GM19351 (cell line): ENCODE results near the gene FCRLB.
A peak's percentile ranks its signal among the peaks of the same experiment; 100 is the strongest.
"Not testable (repeated sequence)": the region's sequence is repeated elsewhere in the genome, so short reads cannot be mapped to it uniquely, and the experiment has no call there.

Experiments
- ATAC-seq: cut with Tn5 transposase; IDR thresholded peaks from one replicate; pipeline ENCODE4 v1.9.1; 2021; ENCODE audit warnings: mild to moderate bottlenecking, moderate library complexity; ENCODE audit not compliant: unreplicated experiment

Gene FCRLB

DNA sequence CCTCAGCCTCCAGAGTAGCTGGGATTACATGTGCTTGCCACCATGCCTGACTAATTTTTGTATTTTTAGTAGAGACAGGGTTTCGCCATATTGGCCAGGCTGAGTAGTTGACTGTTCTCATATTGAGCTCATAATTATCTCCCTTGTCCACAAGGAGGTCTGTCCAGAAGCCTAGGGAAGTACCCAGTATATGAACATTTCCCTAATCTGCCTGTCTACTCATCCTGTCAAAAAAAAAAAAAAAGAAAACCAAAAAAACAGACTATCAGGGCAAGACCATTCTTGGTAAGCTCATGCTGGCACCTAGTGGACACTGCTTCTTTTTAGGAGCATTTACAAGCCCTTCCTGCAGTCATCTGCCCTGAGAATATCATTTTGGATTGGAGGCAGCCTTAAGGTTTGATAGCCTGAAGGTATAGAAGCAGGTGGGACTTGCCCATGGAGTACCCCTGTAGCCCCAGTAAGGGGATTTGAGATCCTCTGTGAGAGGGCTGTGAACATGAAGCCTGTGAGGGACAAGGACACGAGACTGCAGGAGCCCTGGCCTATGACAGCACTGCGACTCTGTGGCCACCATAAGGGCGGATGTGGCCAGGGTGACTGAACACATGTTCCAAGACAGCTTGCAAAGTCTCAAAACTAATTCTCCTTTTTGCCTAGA, 17.4 kb downstream of the FCRLB start:
- ATAC-seq, result peak; percentile 69

DNA sequence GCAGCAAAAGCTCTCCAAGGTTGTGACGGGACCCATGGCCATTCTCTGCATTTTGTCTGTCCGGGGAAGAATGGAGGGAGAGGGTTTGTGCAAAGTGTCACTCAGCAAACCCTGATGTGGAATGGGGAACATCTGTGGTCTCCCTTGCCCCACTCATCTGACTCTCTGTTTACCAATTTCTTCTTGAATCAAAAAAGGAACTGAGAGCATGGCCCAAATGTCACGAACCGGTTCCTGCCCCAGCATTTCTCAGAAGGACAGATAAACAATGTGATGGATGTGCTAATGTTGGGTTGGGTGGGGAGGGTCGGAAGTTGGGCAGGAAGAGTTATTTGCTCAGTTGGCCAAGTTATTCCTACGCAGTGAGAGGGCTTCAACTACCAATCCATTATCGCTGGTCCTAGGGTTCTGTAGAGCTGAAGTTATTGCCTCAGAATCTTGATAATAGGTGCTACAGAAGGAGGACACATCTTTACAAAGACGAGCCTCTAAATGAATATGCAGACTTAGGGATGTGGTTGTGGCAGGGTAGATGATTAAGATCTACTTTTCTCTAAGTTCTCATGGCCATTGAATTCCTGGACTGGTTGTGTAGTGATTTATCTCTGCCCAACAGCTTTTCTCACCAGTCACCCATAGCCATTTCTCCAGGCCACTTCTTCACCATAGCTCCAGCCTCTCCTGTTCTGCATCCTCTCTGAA, 18.7 kb downstream of the FCRLB start:
- ATAC-seq, result no peak

DNA sequence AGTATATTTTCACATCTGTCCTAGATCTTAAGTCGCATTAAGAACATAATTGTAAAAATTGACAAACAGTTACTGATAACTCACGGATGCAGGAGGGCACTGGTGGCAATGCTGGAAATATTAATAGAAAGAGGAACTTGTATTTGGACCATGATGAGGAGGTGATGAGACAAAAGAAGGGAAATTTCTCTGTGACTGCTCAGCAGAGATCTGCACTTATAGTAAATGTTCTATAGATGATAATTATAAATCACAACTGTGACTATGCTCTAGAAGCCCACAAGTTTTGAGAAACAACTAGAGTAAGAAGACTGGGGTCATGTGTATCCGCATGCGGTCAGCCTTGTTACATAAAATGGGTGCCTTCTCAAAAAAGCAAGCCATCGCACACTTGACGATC, 19.6 kb downstream of the FCRLB start:
- ATAC-seq, result no peak

DNA sequence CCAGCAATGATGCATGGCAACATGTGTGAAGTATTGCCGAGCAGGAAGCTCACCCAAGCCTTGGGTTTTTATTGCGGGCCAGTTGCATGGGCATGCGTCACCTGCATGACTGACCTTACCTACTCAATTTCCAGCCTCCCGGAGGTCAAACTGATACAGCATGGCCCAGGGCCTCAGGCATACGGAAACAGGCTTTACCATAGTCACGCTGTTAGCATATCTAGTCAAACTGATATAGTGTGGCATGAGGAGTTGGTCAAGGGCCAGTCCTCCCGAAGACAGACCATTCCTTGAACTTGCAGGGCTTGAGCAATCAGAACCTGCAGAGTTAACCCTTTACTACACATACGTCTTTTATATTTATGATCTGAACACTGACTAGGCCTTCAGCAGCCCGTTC, 21.9 kb downstream of the FCRLB start:
- ATAC-seq, result no peak

DNA sequence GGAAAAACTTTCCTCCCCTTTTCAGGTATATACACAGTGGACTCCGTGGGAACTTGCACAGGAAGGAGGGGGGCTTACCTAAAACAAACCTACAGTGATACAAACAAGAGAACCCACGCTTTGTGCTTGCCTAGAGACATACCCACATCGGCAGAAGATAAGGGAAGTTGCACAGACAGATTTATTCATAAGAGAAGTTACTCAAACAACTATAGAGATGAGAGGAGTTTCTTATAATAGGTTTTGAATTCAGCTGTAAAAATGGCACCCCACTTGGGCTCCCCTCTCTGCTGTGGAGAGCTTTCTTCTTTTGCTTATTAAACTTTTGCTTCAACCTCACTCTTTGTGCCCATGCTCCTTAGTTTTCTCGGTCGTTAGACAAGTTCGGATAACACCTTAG, 26.5 kb downstream of the FCRLB start:
- ATAC-seq, result no peak

DNA sequence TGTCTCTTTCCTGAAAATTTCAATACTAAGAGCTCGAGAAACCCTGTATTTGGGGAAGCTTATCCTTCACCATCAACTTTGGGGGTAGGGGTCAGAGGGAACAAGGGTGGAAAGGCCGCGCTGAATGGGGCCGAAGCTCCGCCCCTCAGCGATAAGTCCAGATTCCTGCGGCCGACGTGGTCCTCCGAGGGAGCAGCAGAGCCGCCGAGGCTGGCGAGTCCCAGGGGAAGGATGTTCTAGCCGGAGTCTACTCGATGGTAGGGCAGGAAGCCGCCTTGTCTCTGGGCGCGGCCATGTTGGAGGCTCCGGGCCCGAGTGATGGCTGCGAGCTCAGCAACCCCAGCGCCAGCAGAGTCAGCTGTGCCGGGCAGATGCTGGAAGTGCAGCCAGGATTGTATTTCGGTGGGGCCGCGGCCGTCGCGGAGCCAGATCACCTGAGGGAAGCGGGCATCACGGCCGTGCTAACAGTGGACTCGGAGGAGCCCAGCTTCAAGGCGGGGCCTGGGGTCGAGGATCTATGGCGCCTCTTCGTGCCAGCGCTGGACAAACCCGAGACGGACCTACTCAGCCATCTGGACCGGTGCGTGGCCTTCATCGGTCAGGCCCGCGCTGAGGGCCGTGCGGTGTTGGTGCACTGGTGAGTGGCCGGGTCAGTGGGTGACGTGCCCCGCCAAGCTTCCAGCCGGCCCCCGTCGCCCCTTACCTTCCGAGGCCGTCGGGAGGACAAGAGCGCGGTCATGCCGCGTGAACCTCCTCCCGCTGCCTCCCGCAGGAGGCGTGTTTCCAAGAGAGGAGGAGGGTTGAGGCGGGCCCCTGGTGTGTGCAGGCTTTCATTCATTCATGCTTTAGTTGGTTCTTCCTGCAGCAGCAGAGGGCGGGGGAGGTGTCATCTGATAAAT, 28.4 kb downstream of the FCRLB start, which contains the start of gene DUSP12:
Gene DUSP12, plus strand, starts transcription at position 278 of the 899 bp plus-strand sequence. Its CDS starts 16 bp downstream, at position 294.
- ATAC-seq, result peak; percentile 91

DNA sequence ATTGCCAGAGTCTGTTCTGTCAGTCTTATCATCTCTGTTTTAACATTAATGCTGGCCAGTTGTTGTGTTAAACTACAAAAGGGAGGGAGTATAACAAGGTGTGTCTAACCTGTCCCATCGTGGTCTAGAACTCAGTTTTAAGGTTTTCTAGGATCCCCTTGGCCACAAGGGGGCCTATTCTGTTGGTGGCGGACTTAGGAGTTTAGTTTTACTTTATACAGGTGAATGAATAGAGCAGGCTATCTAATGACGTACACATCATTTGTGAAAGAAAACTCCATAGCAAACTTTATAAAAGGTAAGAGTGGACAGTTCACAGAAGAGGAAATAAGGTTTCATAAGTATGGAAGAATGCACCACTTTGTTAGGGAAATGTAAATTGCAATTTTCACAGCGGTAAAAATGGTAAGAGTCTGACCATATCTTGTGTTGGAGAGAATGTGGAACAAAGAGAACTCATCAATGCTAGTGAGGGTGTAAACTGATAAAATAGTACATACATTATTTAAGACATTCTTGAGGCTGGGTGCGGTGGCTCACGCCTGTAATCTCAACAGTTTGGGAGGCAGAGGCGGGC, 42.3 kb downstream of the FCRLB start:
- ATAC-seq, result no peak

DNA sequence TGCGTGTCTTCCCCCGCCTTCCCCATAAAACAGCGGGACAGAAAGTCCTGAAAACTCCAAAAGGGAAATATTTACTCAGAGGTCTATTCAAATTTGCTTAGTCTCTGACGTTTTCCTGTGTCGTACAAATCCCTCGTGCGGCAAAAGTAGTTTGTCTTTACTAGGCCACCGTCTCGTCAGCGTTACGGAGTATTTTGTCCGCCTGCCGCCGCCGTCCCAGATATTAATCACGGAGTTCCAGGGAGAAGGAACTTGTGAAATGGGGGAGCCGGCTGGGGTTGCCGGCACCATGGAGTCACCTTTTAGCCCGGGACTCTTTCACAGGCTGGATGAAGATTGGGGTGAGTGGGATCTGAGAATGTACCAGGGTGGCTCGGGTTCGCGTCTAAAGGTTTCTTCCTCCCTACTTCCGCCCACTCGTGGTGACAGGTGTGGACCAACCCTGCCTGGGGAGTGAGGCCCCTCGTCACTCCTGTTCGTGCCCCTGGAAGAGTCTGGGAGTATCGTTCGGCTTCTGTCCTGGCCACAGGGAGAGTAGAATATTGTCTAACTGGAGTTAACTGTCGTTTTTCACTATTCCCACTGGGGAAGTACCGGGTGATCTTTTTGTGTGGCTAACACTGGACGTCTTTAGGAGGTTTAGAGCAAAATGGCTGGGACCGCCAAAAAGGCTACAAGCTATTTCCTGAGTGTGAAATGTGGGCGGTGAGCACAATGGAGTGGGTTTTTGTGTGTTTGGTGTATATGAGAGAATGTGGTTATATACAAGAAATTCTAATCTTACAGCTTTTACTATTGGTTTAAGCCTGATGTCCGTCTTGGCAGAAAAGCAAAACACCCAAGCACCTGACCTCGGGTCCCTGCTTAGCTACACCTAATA, 45.0 kb downstream of the FCRLB start, which contains the start of gene ATF6:
Gene ATF6, plus strand, starts transcription at position 219 of the 880 bp plus-strand sequence. Its CDS starts 41 bp downstream, at position 260.
- ATAC-seq, result peak; percentile 65

DNA sequence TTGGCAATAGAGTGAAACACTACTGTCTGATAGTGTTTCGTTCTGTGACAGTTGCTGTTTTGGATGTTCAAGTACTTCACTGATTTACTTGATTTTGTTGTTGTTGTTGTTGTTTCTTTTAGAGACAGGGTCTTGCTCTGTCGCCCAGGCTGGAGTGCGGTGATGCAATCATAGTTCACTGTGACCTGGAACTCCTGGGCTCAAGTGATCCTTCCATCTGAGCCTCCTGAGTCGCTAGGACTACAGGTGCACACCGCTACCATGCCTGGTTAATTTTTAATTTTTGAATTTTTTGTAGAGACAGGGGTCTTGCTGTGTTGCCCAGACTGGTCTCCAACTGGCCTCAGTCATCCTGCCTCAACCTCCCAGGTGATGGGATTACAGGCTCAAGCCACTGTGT, 47.1 kb downstream of the FCRLB start:
- no peak for ATAC-seq

DNA sequence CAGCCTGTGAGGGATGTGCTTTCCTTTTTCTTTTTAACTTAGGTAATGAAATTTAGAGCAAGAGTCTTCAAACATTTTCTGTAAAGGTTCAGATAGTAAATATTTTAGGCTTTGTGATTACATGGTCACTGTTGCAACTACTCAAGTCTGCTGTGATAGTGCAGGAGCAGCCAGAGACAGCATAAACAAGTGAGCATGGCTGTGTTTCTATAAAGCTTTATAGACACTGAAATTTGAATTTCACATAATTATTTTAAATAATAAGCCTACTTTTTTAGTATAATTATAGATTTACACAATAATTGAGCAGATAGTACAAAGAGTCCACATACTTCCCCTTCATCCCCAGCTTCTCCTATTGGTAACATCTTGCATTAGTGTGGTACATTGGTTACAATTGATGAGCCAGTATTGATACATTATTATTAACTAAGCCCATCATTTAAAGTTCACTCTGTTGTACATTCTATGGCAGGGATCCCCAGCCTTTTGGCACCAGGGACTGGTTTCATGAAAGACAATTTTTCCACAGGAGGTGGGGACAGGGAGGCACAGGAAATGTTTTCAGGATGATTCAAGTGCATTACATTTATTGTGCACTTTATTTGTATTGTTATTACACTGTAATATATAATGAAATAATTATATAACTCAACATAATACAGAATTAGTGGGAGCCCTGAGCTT, 47.8 kb downstream of the FCRLB start:
- no peak for ATAC-seq

DNA sequence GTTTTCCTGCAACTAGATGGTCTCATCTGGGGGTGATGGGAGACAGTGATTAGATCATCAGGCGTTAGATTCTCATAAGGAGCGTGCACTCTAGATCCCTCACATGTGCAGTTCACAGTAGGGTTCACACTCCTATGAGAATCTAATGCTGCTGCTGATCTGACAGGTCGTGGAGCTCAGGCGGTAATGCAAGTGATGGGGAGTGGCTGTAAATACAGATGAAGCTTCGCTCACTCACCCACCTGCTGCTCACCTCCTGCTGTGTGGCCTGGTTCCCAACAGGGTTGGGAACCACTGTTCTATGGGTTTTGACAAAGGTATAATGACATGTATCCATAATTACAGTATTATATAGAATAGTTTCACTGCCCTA, 48.3 kb downstream of the FCRLB start:
- not testable (repeated sequence) for ATAC-seq

DNA sequence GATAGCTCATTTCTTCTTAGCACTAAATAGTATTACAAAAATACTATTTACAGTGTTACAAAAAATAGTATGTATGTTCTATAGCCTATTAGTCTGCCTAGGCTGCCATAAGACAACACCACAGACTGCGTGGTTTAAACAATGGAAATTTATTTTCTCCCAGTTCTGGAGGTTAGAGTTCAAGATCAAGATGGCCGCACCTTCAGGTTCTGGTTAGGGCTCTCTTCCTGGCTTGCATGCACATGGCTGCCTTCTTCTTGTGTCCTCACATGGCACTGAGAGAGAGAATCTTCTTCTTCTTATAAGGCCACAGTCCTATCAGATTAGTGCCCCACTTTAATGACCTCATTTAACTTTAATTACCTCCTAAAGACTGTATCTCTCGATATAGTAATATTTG, 48.9 kb downstream of the FCRLB start:
- ATAC-seq, result no peak

DNA sequence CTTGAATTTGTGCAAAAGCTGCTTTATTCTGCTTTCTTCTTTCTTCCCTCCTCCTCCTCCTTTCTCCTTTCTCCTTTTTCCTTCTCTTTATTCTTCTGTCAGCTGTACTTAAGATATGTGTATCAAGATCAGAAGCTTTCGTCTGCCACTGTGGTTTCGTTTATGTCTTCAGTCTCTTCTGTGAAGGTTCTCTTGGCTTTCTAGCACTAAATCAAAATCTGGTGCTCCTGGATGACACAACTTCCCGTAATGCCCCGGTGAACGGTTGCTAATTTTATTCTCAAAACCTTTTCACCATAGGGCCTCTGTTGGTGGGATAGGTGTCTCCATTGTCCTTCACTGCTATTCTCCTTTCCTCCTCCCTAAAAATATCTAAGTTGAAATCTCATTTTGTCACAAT, 49.8 kb downstream of the FCRLB start:
- ATAC-seq, result no peak

DNA sequence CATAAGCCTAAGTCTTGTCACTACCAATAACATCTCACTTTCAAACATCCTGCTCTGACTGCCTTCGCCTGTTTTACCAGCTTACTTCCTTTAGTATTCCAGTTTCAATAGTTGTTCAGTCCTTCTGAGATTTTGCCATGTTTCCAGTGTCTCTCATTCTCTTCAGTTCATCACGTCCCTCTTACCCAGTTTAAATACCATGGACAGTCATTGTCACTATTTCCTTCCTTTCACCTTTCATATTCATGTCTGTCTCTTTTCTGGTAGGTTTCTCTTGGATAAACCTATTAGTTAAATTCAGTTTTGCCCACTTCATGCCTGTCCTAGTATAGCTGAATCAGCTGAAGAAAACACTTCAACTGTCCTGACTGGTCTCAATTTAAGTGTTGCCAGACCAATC, 50.6 kb downstream of the FCRLB start:
- no peak for ATAC-seq

DNA sequence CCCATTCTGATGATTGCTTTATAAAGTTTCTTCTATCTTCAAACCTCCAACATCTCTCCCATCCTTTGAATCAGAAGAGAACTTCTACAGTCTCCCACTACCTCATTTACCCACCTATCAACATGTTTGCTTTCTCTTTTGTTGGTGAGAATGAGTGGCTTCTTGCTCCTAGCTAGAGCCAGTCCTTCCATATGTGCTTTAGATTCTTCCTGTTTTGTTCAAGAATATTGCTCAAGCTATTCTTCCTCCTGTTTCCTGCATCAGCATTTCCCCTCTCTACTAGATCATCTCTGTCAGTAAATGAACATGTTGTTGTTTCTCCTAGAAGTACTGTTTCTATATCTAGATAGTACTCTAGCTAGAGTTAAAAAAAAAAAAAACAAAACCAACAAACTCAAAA, 51.1 kb downstream of the FCRLB start:
- ATAC-seq, result no peak

DNA sequence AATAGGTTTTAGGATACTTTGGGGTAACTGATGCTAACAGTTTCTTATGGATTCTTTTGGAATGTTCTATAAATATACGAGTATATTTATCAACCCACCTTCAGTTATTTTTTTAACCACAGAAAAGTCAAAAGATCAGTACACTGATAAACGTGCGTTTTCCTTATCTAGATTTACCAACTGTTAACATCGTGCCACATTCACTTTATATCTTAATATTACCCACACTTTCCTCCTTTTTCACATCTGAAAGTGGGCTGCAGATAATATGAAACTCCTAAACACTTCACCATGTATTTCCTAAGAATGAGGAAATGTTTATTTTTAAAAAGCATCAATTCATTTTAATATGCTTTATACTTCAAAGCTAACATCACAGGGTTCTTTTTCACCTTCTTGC, 52.4 kb downstream of the FCRLB start:
- no peak for ATAC-seq

DNA sequence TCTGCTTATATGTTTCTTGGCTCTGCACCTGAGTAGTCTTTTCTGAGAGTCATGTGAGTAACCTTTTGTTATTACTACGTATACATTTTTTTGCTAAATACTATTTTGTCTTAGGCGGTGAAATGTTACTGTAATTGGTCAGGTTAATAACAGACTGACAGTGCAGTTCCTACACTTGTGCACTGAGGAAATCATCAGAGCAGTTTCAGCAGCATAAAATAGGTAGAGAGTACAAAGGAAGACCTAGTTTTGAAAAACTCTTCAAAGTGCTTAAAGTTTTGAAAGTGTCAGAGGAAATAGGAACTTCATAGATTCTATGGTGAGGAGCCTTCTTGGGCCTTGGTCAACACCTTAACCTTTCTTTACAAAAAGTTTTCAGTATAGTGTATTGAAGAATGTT, 55.9 kb downstream of the FCRLB start:
- no peak for ATAC-seq
